GM21515 (cell line): ENCODE data around the gene TET2.

ENCODE experiments used
- ATAC-seq: cut with Tn5 transposase; IDR thresholded peaks from one replicate; pipeline ENCODE4 v1.9.1; 2021; ENCODE audit not compliant: unreplicated experiment

The TET2 gene

GRCh38 chr4:105146276-105147015 lies at the start of gene TET2:
Gene TET2 (plus strand): TSS chr4:105146876. CDS start chr4:105233943, 87,067 bp downstream.
- peak; percentile 82 for ATAC-seq

GRCh38 chr4:105102016-105102415 lies 44.7 kb upstream of the TET2 start:
- ATAC-seq = no peak

DNA sequence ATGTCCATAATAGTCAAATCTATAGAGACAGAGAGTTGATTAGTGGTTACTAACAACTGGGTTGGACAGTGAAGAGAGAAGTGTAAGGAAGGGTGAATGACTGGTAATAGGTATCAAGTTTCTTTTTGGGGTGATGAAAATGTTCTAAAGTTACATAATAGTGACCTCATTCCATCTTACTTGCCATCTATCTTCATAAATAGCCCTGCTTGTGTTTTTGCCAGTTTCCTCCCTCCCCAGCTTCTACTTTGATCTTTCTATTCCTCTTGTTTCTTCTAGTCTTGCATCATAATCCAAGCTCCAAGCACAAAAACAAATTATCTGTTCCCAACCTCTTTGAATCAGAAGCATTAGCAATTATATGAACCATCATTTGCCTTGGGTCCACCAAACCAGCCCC lies 40.2 kb upstream of the TET2 start:
- ATAC-seq = no peak

DNA sequence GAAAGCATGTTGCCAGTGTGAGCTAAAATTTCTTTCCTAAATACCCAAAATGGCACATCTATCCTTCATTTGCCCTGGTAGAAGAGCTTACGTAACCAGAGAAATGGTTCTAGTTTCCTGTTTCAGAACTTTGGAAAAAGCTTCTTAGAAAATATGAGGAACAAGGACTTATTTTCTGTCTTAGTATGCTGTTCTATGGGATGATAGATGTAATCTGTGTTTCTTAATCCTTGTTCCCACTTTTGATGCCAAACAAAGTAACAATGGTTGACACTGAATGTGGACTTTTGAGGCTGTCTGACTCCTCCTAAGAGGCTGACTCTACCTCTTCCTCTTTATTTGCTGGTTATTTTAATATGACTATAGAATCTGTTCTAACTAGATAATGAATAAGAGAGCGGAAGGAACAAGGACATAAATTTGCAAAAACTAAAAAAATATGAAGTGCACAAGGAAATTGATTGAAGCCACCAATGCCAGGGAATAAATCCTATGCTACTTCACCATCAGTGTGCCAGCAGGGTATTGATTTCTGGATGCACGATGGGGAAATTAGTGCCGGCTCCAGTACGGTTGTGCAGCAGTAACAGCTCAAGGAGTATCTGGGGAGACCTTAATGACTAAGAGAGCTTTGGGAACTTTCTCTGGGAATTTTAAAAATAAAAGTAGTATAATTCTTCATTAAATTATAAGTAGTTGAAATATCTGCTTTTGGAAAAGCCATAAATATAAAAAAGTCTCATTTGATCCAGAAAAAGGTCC lies 39.4 kb upstream of the TET2 start:
- ATAC-seq = no peak

- ATAC-seq = no peak
Measured at GRCh38 chr4:105108971-105109370, 37.7 kb upstream of the TET2 start.

GRCh38 chr4:105112274-105112673 lies 34.4 kb upstream of the TET2 start:
- ATAC-seq = no peak

DNA sequence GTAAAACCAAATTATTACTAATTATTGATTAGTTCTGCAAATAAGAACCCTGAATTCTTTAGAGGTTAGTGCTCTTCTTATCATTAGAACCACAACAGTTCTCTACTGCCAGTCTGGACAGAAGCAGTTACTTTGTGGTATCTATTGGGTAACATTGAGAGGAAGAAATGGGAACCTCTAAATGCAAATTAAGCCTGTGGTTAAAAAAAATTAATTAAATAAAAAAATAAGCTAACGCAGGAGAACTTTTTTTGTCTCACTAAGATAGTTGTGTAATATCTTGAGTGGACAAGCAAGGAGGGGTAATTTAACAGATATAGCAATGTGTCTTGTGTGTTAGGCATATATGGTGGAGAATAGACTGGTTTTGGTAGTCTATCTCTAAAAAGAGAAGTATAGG lies 32.9 kb upstream of the TET2 start:
- no peak for ATAC-seq

DNA sequence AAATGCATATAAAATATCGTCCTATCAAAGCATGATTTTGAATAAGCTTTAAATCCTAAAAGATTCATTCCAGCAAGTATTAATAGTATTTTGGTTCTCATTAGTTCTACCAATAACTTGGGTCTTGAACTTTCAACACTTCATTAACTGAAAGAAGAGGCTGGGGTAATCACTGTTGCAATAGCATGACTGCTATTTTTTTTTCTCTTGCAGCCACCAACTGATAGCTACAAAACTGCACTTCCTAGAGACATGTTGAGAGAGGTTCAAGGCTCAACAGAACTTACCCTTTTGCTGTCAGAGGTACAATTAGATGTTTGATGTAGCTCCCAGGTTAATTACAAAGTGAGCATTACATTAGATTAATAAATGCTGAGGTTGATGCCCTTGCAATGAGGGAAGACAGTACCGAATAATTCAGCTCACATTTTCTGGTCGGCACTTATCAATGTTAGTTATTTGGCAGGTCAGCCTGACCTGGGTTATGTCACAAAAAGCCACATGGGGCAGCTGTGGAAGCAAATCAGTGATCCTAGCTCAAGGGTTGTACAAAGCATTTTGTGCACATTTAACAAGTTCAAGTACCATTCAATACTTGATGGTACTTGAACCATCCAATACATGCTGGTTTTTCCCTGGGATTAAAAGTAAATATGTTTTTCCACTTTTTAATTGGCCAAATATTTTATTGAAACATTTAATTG lies 29.9 kb upstream of the TET2 start:
- ATAC-seq = no peak

DNA sequence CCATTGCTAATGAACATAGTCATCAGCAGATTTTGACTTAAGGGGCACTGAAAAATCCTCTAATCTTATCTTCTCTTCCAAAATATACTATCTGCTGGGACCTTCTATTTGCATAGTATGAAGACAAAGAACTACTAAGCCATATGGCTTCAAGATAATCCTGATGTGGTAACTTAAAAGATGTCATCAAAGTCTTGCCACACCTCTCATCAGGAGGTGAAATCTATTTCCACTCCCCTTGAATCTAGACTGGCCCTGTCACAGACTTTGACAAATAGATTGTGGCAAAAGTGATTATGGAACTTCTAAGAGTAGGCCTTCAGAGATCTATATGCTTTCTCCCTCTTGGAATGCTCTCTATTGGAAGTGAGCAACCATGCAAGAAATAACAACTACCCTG lies 27.3 kb upstream of the TET2 start:
- ATAC-seq = no peak

DNA sequence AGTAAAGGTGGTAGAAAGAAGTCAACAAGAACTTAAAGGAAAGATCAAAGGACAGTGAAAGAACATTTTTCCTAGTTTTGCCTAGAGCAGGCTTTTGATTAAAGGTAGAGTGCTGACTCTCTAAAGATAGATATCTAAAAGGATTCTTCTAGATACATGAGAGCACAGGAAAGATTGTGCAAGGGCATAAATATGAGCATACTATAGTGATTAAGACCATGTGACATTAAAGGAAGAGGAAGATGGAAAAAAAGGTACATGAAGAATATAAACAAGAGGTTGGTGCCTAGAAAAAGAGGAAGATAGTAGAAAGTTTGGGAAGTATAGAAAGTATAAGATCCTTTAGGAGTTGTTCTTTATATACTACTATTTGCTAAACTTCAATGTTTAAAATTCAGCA lies 26.1 kb upstream of the TET2 start:
- ATAC-seq = no peak

GRCh38 chr4:105122350-105122749 lies 24.3 kb upstream of the TET2 start:
- ATAC-seq = no peak

DNA sequence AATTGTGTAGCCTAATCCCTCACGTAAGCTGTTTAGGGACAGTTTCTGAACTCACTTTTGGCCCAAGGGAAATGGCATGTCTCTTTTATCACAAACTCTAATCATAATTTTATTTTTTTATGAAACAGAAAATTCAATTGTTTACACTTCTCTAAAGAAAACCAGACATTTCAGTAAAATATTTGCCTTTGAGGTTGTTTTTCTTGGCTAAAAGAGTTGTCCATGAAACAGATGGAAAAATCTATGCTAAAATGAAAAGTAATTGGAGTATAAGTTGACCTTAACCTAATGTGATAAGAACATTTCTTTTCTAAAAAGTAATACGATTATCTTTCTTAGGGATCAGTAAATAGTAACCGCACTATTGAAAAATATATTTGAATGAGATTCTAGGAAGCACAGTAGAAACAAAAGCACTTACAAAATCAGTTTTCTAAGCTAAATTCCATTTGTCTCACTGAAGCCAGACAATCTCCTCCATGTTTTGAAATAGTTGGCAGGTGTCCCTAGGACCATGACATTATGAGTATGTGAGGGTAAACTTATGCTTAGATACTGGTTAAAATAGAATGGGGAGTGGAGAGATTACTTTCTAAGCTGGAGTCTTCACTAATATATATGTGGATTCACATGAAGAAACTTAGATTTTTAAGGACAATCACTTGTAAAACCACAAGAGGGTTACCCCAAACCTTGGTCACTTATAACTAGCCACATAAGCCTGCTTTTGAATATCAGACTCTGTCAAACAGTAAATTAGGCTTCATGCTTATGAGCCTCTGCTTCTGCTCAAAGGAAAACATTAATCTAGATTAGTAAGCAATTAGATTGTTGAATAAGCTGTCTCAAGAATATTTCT lies 20.1 kb upstream of the TET2 start:
- ATAC-seq = no peak

DNA sequence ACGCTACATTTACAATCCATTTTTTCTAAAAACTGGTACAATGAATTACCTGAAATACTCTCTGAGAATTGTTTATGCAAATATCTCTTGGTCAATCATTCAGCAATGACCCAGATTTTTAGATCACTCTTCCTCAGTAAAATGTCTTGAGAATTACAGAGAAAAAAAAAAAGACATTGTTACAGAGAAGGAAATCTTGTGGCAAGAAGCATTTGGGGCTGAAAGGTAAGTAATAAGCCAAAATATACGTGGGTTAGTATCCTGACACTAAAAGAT lies 19.6 kb upstream of the TET2 start:
- no peak for ATAC-seq

- no peak for ATAC-seq
Measured at GRCh38 chr4:105128208-105128607, 18.5 kb upstream of the TET2 start.

DNA sequence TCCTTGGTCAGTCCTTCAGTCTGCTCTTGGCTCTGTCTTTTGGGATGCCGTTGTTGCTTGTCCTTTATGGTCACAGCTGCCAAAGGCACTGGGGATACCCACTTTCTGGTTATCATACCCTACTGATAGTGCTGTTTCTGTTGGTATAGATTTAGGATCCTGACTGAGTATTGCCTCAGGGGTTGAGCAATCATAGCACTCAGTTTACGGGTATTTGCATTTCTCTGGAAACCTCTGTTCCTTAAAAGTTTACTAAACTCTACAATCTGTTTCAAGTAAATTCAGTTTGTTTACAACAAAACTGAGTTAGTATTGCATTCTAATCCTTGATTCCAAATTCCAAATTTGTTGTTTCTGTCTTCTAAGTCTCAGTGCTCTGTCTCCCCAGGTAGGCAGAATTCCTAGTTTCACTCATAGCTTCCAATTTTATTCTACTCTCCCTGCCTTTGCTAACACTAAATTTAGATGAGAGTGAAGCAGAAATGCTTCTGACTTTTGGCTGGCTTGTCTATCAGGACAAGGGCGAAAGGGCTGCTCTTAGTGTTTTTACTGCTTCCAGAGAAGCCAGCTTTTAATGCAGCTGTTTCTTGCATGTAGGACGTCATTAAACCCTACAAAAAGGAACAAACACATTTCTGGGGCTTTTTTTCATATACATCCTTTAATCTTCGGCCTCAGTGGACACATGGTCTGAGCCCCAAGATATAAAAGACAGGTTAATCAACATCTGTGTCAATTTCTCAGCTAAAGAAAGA lies 17.2 kb upstream of the TET2 start:
- no peak for ATAC-seq

- no peak for ATAC-seq
Measured at GRCh38 chr4:105130945-105131344, 15.7 kb upstream of the TET2 start.

- ATAC-seq = no peak
Measured at GRCh38 chr4:105133976-105134375, 12.7 kb upstream of the TET2 start.

GRCh38 chr4:105135785-105136184 lies 10.9 kb upstream of the TET2 start:
- peak; percentile 50 for ATAC-seq

DNA sequence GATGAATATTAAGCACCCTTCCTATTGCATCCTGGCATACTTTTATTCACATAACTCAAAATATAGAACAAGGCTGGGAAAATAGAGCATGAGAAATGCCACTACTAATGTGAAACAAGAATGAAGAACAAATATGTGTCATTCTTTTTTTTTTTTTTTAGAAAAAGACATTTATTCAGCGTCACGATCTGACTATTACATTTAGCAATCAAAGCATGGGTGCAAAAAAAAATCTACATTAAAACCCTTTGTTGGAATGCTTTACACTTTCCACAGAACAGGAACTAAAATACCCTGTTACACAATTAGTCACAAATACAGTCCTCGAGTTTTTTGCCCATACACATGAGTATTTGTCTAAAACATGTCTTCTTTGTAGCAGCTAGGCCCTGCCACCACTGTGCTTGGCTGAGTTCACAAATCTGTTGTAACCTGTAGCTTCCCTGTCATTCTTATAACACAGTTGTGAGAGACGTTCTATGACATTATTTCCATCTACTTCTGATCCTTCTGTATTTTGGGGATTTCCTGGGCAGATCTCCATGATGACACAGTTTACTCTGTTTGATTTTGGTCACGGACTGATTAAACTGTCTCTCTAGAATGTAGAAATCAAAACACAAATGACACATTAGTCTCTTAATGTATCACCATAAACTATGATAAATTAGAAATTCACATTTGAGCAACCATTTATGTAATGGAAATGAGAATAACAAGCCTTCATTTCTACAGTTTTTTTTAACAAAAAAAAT lies 9.4 kb upstream of the TET2 start:
- no peak for ATAC-seq

DNA sequence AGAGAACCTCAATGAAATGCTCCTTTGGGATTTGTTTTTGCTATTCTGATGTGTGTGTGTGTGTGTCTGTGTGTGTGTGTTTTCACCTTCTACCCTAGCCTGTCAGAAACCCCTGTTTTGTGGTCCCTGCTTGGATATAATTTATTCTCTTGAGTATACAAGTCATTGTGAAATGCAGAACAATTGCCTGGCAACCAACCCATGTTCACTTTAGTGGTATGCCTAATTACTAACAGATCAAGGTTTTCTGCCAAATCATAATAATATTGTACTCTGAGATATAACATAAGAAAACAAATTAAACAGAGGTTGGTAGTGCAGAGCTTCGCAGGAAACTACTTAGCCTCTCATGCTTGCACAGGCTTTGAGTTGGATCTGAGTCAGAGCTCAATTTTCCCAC lies 7.0 kb upstream of the TET2 start:
- no peak for ATAC-seq
